HEK293 (cell line): Measurements from ENCODE around the gene RNF175.

Experiments
- CTCF ChIA-PET: fragments of 350-600 bp; formaldehyde crosslinking; extraction: SDS; loops from one replicate; lab custom pipeline; 2021; ENCODE audit warnings: antibody characterized with exemption; lab: Yijun Ruan, JAX
- POLR2A ChIA-PET: fragments of 300-600 bp; formaldehyde crosslinking; extraction: SDS; loops from one replicate; lab custom pipeline; 2020; ENCODE audit warnings: antibody characterized with exemption, inconsistent platforms; lab: Yijun Ruan, JAX
- H3K27ac ChIP-seq: fragments of 200-500 bp; sonication (Bioruptor generic); 2 replicates; pipeline ENCODE4 v1.5.1; 2014; ENCODE audit warnings: low read depth, low read length, control low read depth, inconsistent platforms; ENCODE audit errors: extremely low read depth
- H3K36me3 ChIP-seq, 2 experiments: fragments of 200-500 bp in 1 of 2; sonication (Bioruptor generic) in 1 of 2; 1 replicate in 1 of 2; 2 replicates in 1 of 2; pipeline ENCODE4 v1.5.1; 2014 to 2017; ENCODE audit warnings: inconsistent platforms in 2 of 2, low read length in 2 of 2; ENCODE audit not compliant: control insufficient read depth in 2 of 2, insufficient read depth in 1 of 2
- H3K4me1 ChIP-seq: fragments of 200-500 bp; sonication (Bioruptor generic); 2 replicates; pipeline ENCODE4 v1.5.1; 2014; ENCODE audit warnings: mild to moderate bottlenecking, low read length, inconsistent platforms; ENCODE audit not compliant: control insufficient read depth, insufficient read depth
- H3K4me3 ChIP-seq: 2 replicates; pipeline ENCODE4 v1.5.1; 2011; ENCODE audit warnings: low read depth, mild to moderate bottlenecking, control low read depth, low read length, moderate library complexity
- H3K9me3 ChIP-seq: fragments of 200-500 bp; sonication (Bioruptor generic); 2 replicates; pipeline ENCODE4 v1.5.1; 2014; ENCODE audit warnings: low read depth, low read length, inconsistent platforms; ENCODE audit not compliant: control insufficient read depth, insufficient read depth
- ATF2 ChIP-seq: fragments of 450-650 bp; formaldehyde crosslinking; IDR thresholded peaks from 2 replicates; pipeline ENCODE4 v1.5.1; 2016; ENCODE audit warnings: missing biosample characterization, missing genetic modification characterization, low read depth
- HOXC10 ChIP-seq: sonication (generic); formaldehyde crosslinking; IDR thresholded peaks from 2 replicates; pipeline ENCODE4 v1.8.1; 2023; ENCODE audit warnings: mild to moderate bottlenecking, missing genetic modification reagents
- KLF8 ChIP-seq: fragments of 450-650 bp; formaldehyde crosslinking; IDR thresholded peaks from 2 replicates; pipeline ENCODE4 v1.5.1; 2016; ENCODE audit warnings: missing biosample characterization, missing genetic modification characterization
- PRDM6 ChIP-seq: fragments of 450-650 bp; formaldehyde crosslinking; IDR thresholded peaks from 2 replicates; pipeline ENCODE4 v1.5.1; 2017; ENCODE audit warnings: missing biosample characterization, missing genetic modification characterization
- ZFP41 ChIP-seq: fragments of 450-650 bp; formaldehyde crosslinking; IDR thresholded peaks from 2 replicates; pipeline ENCODE4 v1.5.1; 2016; ENCODE audit warnings: missing biosample characterization, missing genetic modification characterization, borderline replicate concordance
- ZNF146 ChIP-seq: fragments of 450-650 bp; formaldehyde crosslinking; IDR thresholded peaks from 2 replicates; pipeline ENCODE4 v1.5.1; 2016; ENCODE audit warnings: missing biosample characterization, missing genetic modification characterization
- ZNF157 ChIP-seq: fragments of 450-650 bp; formaldehyde crosslinking; IDR thresholded peaks from 2 replicates; pipeline ENCODE4 v1.5.1; 2016; ENCODE audit warnings: missing biosample characterization, missing genetic modification characterization
- ZNF175 ChIP-seq: fragments of 450-650 bp; formaldehyde crosslinking; IDR thresholded peaks from 2 replicates; pipeline ENCODE4 v1.5.1; 2016; ENCODE audit warnings: missing biosample characterization, missing genetic modification characterization
- ZNF184 ChIP-seq: fragments of 450-650 bp; IDR thresholded peaks from 2 replicates; pipeline ENCODE4 v1.5.1; 2018; ENCODE audit warnings: missing biosample characterization, mild to moderate bottlenecking, missing genetic modification characterization
- ZNF214 ChIP-seq: fragments of 450-650 bp; formaldehyde crosslinking; IDR thresholded peaks from 2 replicates; pipeline ENCODE4 v1.5.1; 2017; ENCODE audit warnings: missing biosample characterization, mild to moderate bottlenecking, missing genetic modification characterization, borderline replicate concordance
- ZNF239 ChIP-seq: fragments of 450-650 bp; formaldehyde crosslinking; IDR thresholded peaks from 2 replicates; pipeline ENCODE4 v1.5.1; 2016; ENCODE audit warnings: missing biosample characterization, missing genetic modification characterization
- ZNF324 ChIP-seq: fragments of 450-650 bp; formaldehyde crosslinking; IDR thresholded peaks from 2 replicates; pipeline ENCODE4 v1.5.1; 2016; ENCODE audit warnings: missing biosample characterization, missing genetic modification characterization
- ZNF37A ChIP-seq: fragments of 450-650 bp; IDR thresholded peaks from 2 replicates; pipeline ENCODE4 v1.5.1; 2018; ENCODE audit warnings: missing biosample characterization, missing genetic modification characterization
- ZNF518A ChIP-seq: fragments of 450-650 bp; formaldehyde crosslinking; conservative IDR thresholded peaks from 2 replicates; pipeline ENCODE4 v1.5.1; 2016; ENCODE audit warnings: low read depth, missing biosample characterization, missing genetic modification characterization
- ZNF529 ChIP-seq: fragments of 450-650 bp; formaldehyde crosslinking; IDR thresholded peaks from 2 replicates; pipeline ENCODE4 v1.5.1; 2017; ENCODE audit warnings: missing genetic modification characterization, missing biosample characterization; ENCODE audit not compliant: insufficient replicate concordance
- ZNF558 ChIP-seq: fragments of 450-650 bp; formaldehyde crosslinking; IDR thresholded peaks from 2 replicates; pipeline ENCODE4 v1.5.1; 2016; ENCODE audit warnings: missing biosample characterization, missing genetic modification characterization
- ZNF785 ChIP-seq: fragments of 450-650 bp; formaldehyde crosslinking; IDR thresholded peaks from 2 replicates; pipeline ENCODE4 v1.5.1; 2016; ENCODE audit warnings: missing biosample characterization, missing genetic modification characterization
- ZXDB ChIP-seq: fragments of 450-650 bp; formaldehyde crosslinking; IDR thresholded peaks from 2 replicates; pipeline ENCODE4 v1.5.1; 2016; ENCODE audit warnings: missing biosample characterization, missing genetic modification characterization

RNF175 gene

GRCh38 chr4:153679486-153679885 is 80.3 kb downstream of the RNF175 start:
- Histone ChIP-seq H3K27ac (no peak overlapping the region), H3K4me3 (no peak overlapping the region), H3K9me3 (no peaks in the 10 kb centered on the region), H3K36me3 (no peaks in the 10 kb centered on the region), H3K4me1 (no peaks in the 10 kb centered on the region)
- ChIA-PET CTCF (no interaction called here), POLR2A (no interaction called here)
- TF ChIP-seq HOXC10 (CRISPR knock-in tag), result no peak
- TF ChIP-seq ZFP41 (tag by site-specific recombination), result no peak
- TF ChIP-seq ZNF175 (tag by site-specific recombination), result no peak
- no peak for TF ChIP-seq ZNF146 (tag by site-specific recombination)
- no peak for TF ChIP-seq ZNF785
- TF ChIP-seq ZNF558 (tag by site-specific recombination), result no peak
- no peak for TF ChIP-seq ZNF324 (tag by site-specific recombination)
- no peak for TF ChIP-seq ZNF157 (tag by site-specific recombination)
- TF ChIP-seq KLF8, result no peak
- no peak for TF ChIP-seq ZNF239 (tag by site-specific recombination)
- no peak for TF ChIP-seq PRDM6
- no peak for TF ChIP-seq ZNF518A (tag by site-specific recombination)

GRCh38 chr4:153676984-153677383 is 82.8 kb downstream of the RNF175 start:
- Histone ChIP-seq H3K27ac (no peak overlapping the region), H3K9me3 (no peaks in the 10 kb centered on the region), H3K4me1 (no peaks in the 10 kb centered on the region), H3K4me3 (no peak overlapping the region), H3K36me3 (no peaks in the 10 kb centered on the region)
- ChIA-PET CTCF (no interaction called here), POLR2A (no interaction called here)
- TF ChIP-seq ZNF529 (tag by site-specific recombination) (no peak), ATF2 (tag by site-specific recombination) (peak; percentile 10; the same call in 1 of the 2 replicates), ZNF37A (tag by site-specific recombination) (no peak)

- no peak overlapping the region for H3K27ac ChIP-seq
- TF ChIP-seq ZXDB (tag by site-specific recombination), result no peak
- TF ChIP-seq ZNF214 (tag by site-specific recombination), result no peak
- TF ChIP-seq ZNF184 (tag by site-specific recombination), result no peak
- H3K9me3 ChIP-seq, result no peaks in the 10 kb centered on the region
- ChIA-PET CTCF (no interaction called here), POLR2A (no interaction called here)
- no peaks in the 10 kb centered on the region for H3K4me1 ChIP-seq
- H3K4me3 ChIP-seq, result no peak overlapping the region
- H3K36me3 ChIP-seq, result no peaks in the 10 kb centered on the region
Measured at GRCh38 chr4:153676486-153676885, 83.3 kb downstream of the RNF175 start.
